Activated CD8-positive, alpha-beta memory T cell treated with anti-CD3 and anti-CD28 coated beads, Interleukin-2, amount 50 U/mL, for 48 hours (primary cell): ENCODE measurements around the gene DEDD2.

Experiments used
- DNase-seq: peaks from one replicate; pipeline ENCODE4 v3.0.0-alpha.2; 2020

Gene DEDD2

DNA sequence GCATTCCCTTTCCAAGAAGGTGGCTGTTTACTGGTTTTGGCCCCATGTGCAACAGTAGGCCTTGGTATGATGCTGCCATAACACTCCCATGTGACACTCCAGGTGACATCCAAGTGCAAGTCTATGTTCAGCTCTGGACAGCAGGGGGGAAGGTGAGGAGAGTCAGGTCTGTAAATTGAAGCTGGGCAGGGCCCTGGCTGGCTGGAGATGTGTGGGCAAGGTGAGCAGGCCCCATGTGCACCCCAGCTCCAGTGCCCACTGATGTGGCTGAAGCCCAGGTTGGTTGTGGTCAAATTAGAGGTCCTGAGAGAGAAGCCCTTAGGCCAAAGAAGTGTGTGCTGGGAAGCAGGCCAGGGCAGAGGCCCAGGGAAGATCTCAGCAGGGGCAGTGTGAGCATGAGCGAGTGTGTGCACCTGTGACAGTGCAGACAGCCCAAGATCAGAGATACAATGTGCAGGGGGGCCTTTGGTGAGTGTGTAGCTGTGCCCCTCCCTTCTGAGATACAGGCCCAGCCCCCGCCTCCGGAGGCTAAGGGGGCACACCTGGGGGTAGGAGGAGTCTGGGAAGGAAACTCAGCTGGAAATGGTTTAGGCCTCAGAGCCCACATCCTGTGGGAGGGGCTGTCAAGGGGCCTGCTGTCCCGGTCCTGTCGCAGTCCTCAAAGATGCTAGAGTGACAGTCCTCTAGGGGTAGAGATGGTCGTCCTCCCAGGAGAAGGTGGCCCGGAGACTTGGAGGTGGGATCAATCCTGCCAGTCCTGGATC is 18.6 kb downstream of the DEDD2 start:
- peak; percentile 71 for DNase-seq

DNA sequence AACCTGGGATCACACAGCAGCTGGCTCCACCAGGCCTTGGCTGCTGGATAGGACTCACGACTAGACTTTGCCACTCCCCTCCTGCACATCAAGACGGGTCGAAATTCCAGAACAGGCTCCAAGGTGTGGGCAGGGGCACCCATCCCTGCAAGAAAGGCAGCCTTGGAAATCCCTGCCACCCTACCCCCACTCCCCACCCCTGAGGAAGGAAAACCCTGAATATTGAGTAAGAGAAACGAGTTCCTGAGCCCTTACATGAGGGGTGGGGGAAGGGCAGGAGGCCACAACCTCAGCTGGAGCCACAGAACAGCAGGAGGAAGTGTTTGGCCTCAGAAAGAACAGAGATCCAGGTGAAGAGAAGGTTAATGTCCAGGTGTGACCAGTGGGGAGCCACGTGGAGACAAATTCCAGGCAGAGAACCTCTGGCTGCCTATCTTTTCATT is 20.1 kb downstream of the DEDD2 start:
- DNase-seq, result no peak

DNA sequence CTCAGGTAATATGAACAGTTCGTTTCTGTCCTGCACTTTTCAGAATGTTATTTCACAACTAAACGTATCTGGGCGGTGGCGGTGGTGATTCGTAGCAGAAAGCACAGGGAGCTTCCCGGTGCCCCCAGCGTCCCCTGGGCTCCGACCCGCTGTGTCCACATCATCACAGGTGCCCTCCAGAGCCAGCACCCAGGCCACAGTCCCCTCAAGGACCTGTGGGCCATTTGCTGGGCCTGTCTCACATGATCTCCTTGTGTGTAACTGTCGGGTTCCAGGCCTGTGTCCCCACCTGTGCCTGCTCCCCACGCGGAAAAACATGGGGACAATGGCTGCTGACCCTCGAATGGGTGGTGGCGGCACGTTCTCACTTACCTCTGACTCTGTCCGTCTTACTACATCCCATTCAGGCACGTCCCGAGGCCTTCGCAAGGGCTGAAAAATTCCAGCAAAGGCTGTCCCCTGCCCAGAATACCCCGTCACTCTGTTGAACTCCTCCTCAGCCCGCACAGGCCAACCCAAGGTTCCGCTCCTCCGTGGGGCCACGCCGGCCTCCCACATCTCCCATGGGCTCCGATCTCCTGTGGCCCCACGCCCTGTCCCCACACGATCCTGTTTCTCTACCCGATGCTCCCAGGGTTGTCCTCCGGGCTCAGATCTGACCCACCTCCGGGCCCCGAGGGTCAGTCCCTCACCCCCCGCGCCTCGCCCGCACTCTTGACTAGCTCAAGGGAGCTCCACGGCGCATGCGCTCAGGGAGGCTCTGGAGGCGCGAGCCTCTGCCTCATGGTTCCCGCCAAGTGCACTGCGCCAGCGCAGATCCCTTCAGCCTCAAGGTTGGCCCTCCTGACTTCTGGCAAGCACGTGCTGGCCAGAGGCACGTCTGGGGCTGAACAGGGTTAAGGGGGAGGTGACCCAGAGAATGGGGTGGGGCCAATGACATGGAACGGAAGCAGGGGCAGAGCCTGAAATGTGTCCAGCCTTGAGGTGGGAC is 21.2 kb downstream of the DEDD2 start:
- no peak for DNase-seq

DNA sequence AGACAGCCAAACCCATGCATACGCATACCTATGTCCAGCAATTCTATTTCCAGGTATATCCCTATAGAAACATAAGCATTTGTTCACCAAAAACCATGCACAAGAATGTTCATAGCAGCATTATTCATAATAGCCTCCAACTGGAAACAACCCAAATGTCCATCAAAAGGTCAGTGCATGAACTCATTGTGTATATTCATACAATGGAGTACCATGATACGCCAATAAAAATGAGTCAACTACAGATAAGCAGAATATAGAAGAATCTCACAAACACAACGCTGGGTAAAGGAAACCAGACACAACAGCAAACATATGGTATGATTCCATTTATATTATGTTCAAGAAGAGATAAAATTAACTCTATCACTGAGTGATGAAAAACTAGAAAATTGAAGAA is 23.8 kb downstream of the DEDD2 start:
- no peak for DNase-seq

DNA sequence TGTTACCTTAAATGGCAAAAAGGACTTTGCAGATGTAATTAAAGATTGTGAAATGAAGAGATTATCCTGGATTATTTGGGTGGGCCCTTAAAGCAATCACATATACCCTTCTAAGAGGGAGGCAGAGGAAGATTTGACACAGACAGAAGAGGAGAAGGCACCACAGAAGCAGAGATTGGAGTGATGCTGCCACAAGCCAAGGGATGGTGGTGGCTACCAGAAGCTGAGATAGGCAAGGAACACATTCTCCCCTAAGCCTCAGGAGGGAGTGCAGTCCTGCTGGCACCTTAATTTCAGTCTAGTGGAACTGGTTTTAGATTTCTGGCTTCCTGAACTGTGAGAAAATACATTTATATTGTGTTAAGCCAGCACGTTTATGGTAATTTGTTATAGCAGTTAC is 24.2 kb downstream of the DEDD2 start:
- DNase-seq, result no peak

DNA sequence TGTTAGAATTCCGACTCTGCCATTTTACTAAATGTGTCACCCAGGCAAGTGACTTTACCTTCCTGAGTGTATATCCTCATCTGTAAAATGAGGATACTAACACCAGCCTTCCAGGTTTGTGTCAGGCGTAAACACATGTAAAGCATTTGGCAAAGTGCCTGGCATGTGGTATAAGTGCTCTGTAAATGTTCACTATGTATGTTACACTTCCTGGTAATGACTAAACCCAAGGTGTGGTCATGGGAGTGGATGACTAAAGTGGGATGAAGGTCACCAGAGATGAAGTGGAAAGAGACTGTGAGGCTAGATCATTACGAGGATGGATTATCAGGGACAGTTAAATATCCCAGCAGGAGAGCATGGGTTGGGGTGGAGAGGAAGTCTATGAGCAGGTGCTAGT is 25.6 kb downstream of the DEDD2 start:
- DNase-seq, result no peak

DNA sequence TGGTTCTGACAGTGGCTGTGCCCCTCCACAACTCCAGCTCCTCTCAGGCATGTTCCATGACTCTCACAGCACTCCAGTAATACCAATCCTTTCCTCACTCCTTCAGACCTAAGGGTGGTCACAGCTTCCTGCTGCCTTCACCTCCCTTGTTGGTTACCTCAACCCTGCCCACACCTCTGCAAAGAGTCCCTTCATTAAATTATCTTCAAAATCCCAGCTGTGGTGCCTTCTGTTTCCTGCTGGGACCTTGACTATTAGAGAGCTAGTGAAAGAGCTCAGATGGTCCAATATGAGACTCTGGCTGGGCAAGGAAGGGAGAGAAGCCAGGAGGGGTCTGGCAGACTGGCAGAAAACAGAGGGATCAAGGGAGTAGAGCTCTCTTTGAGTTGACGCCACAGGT is 26.1 kb downstream of the DEDD2 start:
- DNase-seq, result no peak

DNA sequence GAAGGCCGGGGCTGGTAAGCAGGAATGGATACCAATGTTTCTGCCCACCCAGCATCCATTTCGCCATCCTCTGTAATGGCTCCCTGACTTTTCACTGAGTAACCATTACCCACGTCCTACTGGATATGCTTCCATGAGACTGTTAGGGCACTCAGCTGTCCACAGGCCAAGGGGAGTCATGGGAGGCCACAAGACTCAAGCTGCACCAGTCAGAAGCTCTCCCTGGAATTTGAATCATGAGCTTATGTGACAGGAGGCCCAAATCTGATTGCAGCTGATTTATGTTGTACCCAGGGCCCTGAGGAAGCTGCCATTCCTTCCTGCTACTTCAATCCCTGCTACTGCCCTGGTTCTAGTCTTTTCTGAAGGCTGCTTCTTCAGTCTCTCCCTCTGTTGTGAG is 28.3 kb downstream of the DEDD2 start:
- DNase-seq, result no peak

DNA sequence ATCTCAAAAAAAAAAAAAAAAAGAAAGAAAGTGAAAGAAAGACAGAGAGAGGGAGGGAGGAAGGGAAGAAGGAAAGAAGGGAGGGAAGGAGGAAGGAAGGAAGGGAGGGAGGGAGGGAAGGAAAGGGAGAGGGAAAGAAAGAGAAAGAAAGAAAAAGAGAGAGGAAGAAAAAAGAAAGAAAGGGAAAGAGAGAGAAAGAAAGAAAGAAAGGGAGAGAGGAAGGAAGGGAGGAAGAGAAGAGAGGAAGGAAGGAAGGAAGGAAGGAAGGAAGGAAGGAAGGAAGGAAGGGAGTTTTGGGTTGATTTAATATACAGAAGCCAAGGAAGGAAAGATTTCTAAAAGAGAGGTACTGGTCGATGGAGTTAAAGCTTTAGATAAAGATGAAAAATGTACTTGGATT is 28.8 kb downstream of the DEDD2 start:
- DNase-seq, result no peak

DNA sequence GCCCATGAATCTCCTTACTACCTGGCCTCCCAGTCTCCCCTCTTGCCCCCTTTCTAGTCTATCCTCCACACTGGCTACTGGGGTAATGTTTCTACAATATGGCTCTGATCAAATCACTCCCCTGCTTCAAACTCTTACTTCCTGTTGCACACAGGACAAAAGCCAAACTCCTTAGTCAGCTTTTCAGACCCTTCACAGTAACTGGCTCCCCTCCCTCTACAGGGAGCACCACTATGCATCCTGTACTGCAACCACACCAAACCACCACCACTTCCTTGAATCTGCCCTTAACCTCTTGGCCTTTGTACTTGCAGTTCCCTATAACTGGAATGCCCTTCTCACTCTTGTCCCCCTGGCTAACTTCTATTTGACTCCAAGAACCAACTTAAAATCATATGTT is 32.2 kb downstream of the DEDD2 start:
- DNase-seq, result no peak

DNA sequence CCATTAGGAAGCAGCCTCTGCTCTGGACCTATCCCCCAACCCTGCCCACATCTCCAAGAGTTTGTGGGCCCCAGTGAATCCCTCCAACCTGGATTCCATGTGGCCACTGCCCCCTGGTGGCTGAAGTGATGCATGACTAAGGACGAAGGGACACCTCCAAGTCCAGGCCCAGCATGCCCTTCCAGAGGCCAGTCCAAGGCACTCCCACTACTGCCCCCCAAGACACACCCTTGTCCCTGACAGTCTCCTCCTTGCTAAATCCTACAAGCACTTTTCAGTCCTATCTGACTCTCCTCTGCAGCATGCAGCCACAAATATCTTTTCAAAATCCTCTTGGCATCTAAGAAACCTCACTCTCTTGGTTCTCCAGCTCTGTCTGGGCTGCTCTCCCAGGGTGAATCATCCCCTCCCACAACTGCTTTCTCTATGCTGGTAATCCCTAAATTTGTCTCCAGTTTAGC is 33.0 kb downstream of the DEDD2 start:
- peak; percentile 88 for DNase-seq

DNA sequence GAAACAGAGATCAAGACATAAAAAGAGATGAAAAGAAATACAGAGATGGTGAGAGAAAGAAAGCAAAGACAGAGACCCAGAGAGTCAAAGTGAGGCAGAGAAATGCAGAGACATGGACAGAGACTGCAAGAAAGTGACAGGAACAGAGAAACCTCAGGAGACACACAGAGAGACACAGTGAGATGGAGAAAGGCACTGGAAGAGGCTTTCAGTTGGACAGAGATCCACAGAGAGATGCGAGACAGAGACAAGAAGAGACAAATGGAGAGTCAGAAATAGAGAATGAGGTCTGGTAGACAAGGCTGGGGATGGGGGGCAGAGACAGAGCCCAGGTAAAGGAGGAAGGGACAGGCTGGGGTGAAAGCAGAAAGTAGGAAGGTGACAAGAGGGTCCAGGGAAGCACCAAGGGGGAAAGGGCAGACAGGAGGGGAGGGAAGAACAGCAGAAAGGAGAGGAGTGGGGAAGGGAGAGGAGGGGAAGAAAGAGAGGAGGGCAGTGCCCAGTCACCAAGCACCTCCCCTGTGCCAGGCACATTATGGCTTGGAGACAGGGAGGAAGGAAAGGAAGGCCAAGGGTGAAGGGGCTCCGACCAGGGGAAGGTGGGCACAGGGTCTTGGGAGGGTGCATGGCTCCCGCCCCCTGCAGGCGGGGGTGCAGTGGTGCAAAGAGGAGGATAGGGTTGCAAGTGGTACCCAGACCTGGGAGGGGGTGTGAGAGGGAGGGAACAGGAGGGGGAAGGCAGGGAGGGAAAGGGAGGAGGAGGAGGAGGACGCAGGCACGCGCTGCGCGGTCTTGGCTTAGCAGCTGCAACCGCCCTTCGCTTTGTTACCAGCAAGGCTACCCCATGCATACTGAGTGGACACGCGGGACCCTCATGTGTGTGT is 38.4 kb downstream of the DEDD2 start:
- no peak for DNase-seq

DNA sequence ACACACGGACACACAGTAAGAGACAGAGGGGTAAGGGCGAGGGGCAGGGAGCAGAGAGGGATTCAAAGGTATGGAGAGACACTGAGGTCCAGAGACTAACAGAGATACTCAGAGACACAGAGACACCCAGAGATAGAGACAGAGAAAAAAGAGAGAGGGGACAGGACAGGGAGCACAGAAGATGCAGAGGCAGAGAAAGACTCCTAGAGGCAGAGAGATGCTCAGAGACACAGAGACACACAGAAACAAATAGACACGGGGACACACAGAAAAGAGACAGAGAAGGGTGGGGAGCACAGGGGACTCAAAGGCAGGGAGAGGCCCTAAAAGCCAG is 39.8 kb downstream of the DEDD2 start:
- no peak for DNase-seq

DNA sequence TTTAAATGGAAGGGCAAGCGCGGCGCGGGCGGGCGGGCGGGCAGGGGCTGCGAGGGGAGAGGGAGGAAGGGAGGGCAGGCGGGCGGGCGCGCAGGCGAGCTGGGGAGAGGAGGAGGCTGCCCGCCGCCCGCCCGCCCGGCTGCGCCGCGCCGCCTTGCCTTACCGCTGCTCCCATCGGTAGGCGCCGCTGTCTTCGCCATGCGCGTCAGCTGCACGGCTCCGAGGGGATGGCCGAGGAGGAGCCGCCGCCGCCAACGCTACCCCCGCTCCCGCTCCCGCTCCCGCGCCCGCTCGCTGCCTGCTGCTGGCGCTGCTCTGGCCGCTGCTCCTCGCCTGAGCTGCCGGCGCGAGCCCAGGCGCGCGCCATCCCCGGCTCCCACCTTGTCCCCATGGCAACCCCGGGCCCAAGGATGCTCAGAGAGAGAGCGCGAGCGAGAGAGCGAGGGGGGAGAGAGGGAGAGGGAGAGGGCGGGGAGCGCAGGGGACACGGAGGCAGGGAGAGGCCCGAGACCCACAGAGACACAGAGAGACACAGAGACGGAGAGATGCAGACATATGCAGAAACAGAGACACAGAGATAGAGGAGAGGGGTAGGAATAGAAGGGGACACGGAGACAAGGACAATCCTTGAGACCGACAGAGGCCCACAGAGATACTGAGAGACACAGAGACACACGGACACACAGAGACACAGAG is 40.3 kb downstream of the DEDD2 start:
- DNase-seq, result peak; percentile 87

DNA sequence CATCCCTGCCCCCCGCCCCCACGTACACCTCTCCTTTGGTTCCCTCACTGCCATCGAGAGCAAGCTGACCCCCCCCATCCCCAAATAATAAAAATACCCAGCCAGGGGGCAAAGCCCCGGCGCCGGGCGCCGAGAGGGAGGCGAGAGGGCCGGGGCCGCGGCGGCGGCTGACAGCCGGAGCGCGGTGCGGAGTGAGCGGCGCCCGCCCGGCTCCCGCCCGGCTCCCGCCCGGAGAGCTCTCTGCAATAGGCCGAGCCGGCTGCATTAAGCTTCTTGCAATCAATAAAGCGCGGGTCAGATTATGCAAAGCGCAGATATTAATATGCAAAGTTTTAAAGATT is 40.9 kb downstream of the DEDD2 start:
- no peak for DNase-seq

DNA sequence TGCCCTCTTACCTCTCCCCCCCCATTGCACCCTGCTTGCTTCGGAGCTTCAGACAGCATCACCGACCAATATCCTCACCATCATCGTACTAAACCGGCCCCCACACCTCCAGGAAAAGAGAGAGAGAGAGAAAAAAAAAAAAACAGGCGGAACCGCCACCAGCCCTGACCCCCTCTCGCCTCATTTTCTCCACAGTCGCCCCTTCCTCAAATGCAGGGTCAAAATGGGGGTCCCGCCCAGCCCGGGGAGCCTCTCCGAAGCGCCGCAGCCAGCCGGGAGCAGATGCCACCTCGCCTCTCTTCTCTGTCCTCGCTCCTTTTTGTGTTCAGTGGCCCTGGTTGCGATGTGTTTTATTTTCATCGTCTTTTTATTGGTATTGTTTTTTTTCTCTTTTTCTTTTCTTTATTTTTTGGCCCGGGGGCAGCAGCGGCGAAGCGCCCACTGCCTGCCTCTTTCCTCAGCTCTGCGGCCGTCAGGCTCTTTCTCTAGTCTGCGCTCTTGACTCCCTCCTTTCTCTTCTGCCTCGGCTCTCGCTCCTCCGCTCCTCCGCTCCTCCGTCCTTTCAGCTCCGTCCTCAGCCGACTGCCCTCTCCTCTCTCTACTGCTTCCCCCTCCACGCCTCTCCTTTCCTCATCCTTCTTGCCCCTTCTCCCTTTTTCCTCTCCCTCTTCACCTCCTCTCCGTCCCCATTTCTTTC is 41.4 kb downstream of the DEDD2 start:
- DNase-seq, result no peak

DNA sequence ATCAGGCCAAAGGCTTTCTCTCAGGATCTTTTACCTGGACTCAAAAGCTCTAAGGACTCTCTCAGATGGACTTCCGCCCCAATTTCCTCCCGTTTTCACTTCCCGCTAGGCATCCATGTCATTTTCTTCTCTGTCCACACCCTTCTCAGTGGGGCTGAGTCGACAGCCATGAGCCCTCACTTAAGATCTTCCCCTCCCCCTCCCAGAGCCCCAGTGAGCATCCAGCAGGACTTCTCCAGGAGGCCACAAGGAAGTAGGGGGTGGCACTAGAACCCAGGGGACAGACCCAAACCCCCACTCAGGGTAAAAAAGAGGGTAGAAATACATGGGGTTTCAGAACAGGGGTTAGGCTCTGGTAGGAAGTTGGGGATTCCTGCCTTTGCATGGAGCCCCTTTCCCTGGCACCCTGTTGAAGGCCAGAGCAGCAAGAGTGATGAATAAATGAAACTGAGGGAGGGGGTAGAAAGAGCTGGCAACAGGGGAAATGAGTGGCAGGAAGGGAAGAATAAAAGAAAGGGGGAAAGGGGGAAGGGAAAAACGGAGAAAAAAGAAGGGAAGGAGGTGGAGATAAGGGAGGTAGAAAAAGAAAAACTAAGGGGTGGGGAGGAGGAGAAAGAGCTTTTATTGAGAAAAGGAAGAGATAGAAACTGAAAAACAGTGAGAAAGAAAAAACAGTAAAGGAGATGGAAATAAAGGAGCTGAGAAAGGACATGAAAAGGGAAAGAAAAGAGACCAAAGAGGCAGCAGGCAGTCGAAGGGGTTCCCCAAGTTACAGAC is 42.3 kb downstream of the DEDD2 start:
- DNase-seq, result no peak

DNA sequence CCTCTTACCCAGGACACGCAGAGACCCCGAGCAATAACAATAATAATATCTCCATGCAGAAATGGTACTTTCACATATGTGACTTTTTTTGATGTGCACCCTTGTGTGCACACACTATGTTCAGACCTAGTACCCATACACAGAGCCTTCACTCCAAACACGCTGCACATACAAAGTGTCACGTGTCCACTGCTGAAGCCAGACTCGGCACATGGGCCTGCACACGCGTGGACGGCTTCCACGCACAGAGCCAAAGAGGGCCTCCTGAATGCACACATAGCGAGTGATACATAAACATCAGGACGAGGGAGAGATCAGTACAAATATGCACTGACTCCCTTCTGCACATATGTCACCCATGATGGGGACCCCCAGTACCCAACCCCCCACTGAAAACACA is 43.3 kb downstream of the DEDD2 start:
- DNase-seq, result no peak

DNA sequence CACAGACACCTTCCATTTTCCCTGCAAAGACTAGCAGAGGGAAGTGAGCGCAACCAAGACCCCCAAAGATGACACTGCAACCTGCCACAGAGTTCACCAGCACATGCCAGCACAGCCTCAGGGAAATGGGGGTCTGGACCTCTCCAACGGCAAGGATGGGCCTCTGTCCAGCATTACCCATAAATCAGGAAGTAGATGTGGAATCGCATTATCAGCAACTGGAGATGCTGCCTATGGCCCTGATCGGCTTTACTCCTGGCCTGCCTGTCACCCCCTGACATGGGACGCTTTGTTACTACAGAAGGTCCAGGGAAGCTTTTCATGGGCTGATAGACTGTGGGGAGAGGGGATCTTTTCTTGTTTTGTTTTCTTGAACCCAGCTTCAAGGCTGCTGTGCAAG is 43.8 kb downstream of the DEDD2 start:
- no peak for DNase-seq

DNA sequence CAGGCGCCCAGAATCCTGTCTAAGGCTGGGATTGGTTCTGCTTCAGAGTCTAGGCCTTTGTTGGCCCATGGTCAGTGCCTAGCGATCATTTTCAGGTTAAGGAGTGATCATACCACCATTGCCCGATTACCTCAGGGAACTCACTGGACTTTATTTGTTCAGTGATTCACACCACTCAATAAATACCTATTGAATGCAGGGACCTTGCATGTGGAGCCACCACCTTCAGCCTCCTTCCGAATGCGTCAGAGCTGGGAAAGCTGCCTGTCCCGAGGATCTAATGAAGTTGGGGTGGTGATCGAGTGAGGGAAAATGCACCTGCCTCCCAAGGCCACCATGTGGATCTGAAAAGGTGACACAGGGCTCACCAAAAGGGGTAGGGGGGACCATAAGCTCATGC is 45.2 kb downstream of the DEDD2 start:
- DNase-seq, result no peak

DNA sequence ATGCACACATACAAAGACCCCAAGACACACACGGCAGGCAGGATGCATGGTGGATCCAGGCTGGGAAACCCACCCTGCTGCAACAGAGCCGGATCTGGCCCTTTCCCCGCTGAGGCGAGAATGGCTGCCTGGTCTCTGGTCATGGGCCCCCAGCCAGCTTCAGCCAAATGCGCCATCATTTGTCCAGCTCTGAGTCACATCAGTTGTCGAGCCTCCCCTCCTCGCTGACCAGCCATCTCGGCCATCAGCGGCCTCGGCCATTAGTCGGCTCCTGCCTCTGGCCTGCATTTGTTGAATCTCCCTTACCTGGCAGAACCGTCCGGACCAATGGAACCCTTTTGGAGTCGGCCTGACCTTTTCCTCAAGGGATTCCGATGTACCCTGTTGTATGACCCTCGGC is 46.8 kb downstream of the DEDD2 start:
- no peak for DNase-seq
